Stimulated activated effector memory CD8-positive, alpha-beta T cell treated with anti-CD3 and anti-CD28 coated beads, Interleukin-12 subunit alpha, Interleukin-12 subunit beta, amount 100 ng/mL, for 72 hours (primary cell): ENCODE measurements around the gene LGALS3BP.

Experiments
- ATAC-seq: fragments of 150-1000 bp; cut with Tn5 transposase; 2 replicates; pipeline ENCODE4 v1.10.0; 2021
- DNase-seq, 2 donors: peaks; one replicate each; pipeline ENCODE4 v3.0.0; 2021 to 2022; ENCODE audit warnings: low spot score in 2 of 2
- H3K27ac Mint-ChIP-seq: one replicate; pipeline ENCODE4 v1.8.0; 2022; ENCODE audit warnings: mild to moderate bottlenecking, mixed read lengths
- H3K36me3 Mint-ChIP-seq: one replicate; pipeline ENCODE4 v1.8.0; 2022; ENCODE audit warnings: mild to moderate bottlenecking, mixed read lengths
- H3K4me1 Mint-ChIP-seq: one replicate; pipeline ENCODE4 v1.8.0; 2022; ENCODE audit warnings: mixed read lengths
- H3K4me3 Mint-ChIP-seq: one replicate; pipeline ENCODE4 v1.8.0; 2022; ENCODE audit warnings: mild to moderate bottlenecking, mixed read lengths
- H3K9me3 Mint-ChIP-seq: one replicate; pipeline ENCODE4 v1.8.0; 2022; ENCODE audit warnings: mixed read lengths

Gene LGALS3BP

GRCh38 chr17:79019632-79020584 is 40.2 kb upstream of the LGALS3BP start:
- H3K9me3 Mint-ChIP-seq: no peaks in the 10 kb centered on the region
- DNase-seq: no peak
- peaks cover 13% of the 10 kb centered on the region for H3K4me1 Mint-ChIP-seq
- no peak overlapping the region for H3K4me3 Mint-ChIP-seq
- ATAC-seq: no peak
- no peak overlapping the region for H3K27ac Mint-ChIP-seq
- no peaks in the 10 kb centered on the region for H3K36me3 Mint-ChIP-seq

DNA sequence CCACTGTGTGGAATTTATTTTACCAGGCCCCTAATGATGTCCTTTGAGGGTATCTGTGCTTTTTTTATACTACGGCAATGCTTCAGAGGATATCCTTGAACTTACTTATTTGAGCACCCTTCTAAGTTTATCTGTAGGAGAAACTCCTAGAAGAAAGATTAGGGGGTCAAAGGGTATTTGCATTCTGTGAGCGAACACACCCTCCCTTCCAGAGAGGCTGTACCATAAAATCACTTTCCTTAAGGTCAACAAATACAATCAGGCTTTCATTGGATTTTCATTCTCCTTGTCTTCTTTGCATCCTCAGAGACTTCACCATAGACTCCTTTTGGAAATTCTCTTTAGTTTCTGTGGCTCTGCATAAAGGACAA is 39.5 kb upstream of the LGALS3BP start:
- no peaks in the 10 kb centered on the region for H3K9me3 Mint-ChIP-seq
- no peak overlapping the region for H3K27ac Mint-ChIP-seq
- H3K4me3 Mint-ChIP-seq: no peak overlapping the region
- no peak for ATAC-seq
- no peaks in the 10 kb centered on the region for H3K36me3 Mint-ChIP-seq
- no peak for DNase-seq
- H3K4me1 Mint-ChIP-seq: peaks cover 11% of the 10 kb centered on the region

GRCh38 chr17:79018370-79018695 is 38.6 kb upstream of the LGALS3BP start:
- Mint-ChIP-seq H3K27ac (no peak overlapping the region), H3K9me3 (no peaks in the 10 kb centered on the region), H3K4me3 (no peak overlapping the region), H3K4me1 (peaks cover 4% of the 10 kb centered on the region), H3K36me3 (no peaks in the 10 kb centered on the region)
- no peak for DNase-seq
- ATAC-seq: no peak

GRCh38 chr17:79017546-79018369 is 38.0 kb upstream of the LGALS3BP start:
- no peak for ATAC-seq
- H3K27ac Mint-ChIP-seq: no peak overlapping the region
- no peak for DNase-seq
- no peak overlapping the region for H3K4me3 Mint-ChIP-seq
- no peaks in the 10 kb centered on the region for H3K4me1 Mint-ChIP-seq
- no peaks in the 10 kb centered on the region for H3K9me3 Mint-ChIP-seq
- no peaks in the 10 kb centered on the region for H3K36me3 Mint-ChIP-seq

DNA sequence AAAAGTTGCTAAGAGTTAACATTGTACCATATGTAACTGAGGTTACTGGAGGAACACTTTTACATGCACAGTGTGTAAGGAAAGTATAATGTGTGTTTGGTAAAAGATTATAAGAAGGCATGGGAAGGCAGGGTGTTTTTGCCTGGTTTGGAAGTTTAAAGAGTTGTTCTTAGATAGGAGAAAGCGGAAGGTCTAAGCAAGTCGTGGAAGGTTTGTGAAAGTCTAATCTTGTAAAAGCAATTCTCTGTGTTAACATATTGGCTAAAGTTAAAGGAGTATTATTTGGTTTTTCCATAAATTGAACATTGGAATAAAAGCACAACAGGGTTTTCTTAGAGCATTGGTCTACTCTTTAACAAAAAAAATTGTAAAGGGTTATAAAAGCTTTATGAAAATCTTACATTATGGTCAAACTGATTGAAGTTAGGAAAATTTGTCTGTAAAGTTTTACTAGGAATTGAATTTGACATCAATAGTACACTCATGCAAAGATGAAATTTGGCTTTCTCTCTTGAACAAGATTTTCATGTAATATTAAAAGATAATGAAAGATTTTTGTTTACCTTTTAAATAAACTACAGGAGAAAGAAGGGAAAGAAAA is 34.5 kb upstream of the LGALS3BP start:
- DNase-seq (no peak), ATAC-seq (no peak)
- no peaks in the 10 kb centered on the region for H3K9me3 Mint-ChIP-seq
- H3K27ac Mint-ChIP-seq: no peak overlapping the region
- peaks cover 13% of the 10 kb centered on the region for H3K4me1 Mint-ChIP-seq
- no peak overlapping the region for H3K4me3 Mint-ChIP-seq
- peaks cover 13% of the 10 kb centered on the region for H3K36me3 Mint-ChIP-seq

DNA sequence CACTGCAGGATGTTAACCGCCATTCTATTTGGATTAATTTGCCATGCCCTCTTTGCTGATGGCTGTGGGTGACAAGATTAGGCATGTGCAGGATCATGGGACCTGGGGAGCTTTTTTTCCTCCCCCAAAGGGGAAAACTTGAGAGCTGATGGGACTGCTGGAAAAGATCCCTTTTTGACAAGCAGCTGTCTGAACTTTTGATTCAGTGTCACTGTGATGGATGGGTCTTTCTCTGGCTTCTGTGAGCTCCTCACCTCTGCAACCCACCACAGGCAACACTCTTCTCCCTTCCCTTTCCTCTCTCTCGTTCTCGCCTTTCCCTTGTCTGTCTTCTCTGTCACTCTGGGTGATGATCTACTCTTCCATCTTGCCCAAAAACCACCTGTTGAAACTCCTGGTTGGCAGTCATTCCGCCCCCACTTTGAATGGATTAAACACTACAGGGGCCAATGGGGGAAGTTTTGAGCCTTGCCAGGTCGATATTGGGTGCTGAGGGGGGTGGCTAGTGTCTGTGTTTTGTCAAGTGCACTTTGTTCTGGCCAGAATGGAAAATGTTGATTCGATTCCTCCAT is 32.9 kb upstream of the LGALS3BP start:
- ATAC-seq: no peak
- peaks cover 22% of the 10 kb centered on the region for H3K36me3 Mint-ChIP-seq
- peaks cover 28% of the 10 kb centered on the region for H3K4me1 Mint-ChIP-seq
- no peak overlapping the region for H3K27ac Mint-ChIP-seq
- no peak overlapping the region for H3K4me3 Mint-ChIP-seq
- no peak for DNase-seq
- H3K9me3 Mint-ChIP-seq: no peaks in the 10 kb centered on the region

DNA sequence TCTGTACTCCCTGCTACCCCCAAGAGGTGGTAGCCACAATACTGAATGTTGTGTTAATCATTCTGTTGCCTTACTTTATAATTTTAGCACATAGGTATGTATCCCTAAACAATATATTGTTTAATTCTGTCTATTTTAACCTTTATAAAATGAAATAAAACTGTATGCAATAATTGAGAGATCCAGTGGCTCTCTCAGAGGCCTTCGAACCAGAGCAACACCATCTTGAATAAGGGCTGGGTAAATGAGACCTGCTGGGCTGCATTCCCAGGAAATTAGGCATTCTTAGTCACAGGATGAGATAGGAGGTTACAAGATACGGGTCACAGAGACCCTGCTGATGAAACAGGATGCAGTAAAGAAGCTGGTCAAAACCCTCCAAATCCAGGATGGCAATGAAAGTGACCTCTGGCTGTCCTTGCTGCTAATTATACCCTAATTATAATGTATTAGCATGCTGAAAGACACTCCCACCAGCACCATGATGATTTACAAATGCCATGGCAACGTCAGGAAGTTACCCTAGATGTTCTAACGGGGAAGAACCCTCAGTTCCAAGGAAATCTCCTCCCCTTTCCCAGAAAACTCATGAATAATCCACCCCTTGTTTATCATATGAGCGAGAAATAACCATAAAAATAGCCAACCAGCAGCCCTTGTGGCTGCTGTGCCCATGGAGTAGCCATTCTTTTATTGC is 31.9 kb upstream of the LGALS3BP start:
- ATAC-seq: no peak
- H3K4me3 Mint-ChIP-seq: peak overlapping the region; percentile 99
- no peak for DNase-seq
- H3K9me3 Mint-ChIP-seq: no peaks in the 10 kb centered on the region
- peaks cover 30% of the 10 kb centered on the region for H3K36me3 Mint-ChIP-seq
- peaks cover 38% of the 10 kb centered on the region for H3K4me1 Mint-ChIP-seq
- H3K27ac Mint-ChIP-seq: peak overlapping the region; percentile 98

DNA sequence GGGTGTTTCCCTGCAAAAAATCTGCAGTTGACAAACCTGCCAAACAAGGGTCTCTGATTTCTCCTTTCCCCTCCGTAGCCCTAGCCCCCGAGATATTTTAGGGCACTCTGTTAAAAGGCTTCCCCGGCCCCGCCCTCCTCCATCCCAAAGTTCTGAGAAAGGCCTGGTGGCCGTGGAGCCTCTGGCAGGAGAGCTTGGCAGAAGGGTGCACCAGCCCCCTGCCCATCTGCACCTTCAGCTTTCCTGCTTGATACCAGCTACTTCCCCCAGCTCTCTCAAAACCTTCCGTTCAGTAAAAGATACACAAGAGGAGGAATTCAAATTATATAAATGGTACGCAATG is 30.6 kb upstream of the LGALS3BP start:
- ATAC-seq (no peak), DNase-seq (no peak)
- H3K4me3 Mint-ChIP-seq: peak overlapping the region; percentile 99
- peak overlapping the region; percentile 98 for H3K27ac Mint-ChIP-seq
- H3K36me3 Mint-ChIP-seq: peaks cover 31% of the 10 kb centered on the region
- H3K4me1 Mint-ChIP-seq: peaks cover 52% of the 10 kb centered on the region
- no peaks in the 10 kb centered on the region for H3K9me3 Mint-ChIP-seq

DNA sequence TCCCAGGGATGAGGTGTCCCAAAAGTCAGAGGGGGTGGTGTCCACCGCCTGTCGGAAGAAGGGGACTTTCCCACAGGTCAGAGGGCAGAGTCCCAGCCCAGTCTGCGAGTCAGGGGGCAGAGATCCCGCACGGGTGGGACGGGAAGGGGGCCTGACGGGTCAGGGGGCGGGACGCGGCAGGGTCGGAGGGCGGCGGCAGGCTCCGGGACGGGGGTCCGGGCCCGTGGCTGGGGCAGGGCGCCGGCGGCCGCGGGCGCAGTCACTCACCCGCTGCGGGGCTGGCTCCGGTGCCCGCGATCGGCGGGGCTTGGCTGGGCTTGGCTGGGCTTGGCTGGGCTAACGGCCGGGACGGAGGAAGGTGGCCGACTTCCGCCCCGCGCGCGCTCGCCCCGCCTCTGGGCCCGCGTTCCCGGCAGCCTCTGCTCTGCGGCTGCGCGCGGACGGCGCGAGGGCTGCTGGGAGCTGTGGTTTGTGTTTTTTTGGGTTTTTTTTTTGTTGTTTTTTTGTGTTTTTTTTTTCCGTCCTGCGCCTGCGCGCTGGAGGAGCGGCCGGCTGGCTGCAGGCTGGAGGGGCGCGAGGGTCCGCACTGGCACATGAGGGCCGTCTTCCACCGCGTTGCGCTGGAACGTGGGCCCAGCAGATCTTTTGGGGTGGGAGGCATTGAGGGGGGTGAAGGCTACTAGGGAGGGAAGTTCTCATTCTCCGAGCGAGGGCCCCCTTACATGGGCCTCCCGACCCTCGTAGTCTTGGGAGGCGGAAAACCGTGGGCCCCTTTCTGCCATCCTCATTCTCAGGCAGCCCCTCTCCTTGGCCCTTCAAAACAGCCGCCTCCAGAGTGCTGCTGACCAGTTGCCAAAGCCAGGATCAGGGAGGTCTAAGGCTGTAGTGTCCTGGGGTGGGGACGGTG is 29.9 kb upstream of the LGALS3BP start, which contains the start of gene CANT1:
TSS of gene CANT1 (minus strand) at position 368 of the 907 bp plus-strand sequence. CDS start 12,142 bp downstream, outside the sequence.
- peaks cover 31% of the 10 kb centered on the region for H3K36me3 Mint-ChIP-seq
- H3K9me3 Mint-ChIP-seq: no peaks in the 10 kb centered on the region
- H3K4me3 Mint-ChIP-seq: peak within 1 kb of the TSS; percentile 99
- H3K27ac Mint-ChIP-seq: peak within 1 kb of the TSS; percentile 98
- ATAC-seq (peak; percentile 96), DNase-seq (peak; percentile 80 to 89)
- H3K4me1 Mint-ChIP-seq: peaks cover 52% of the 10 kb centered on the region

- H3K4me3 Mint-ChIP-seq: peak overlapping the region; percentile 99
- ATAC-seq (no peak), DNase-seq (no peak)
- no peaks in the 10 kb centered on the region for H3K9me3 Mint-ChIP-seq
- H3K4me1 Mint-ChIP-seq: peaks cover 52% of the 10 kb centered on the region
- peak overlapping the region; percentile 98 for H3K27ac Mint-ChIP-seq
- H3K36me3 Mint-ChIP-seq: peaks cover 31% of the 10 kb centered on the region
These were observed 29.1 kb upstream of the LGALS3BP start for GRCh38 chr17:79008666-79009387.

DNA sequence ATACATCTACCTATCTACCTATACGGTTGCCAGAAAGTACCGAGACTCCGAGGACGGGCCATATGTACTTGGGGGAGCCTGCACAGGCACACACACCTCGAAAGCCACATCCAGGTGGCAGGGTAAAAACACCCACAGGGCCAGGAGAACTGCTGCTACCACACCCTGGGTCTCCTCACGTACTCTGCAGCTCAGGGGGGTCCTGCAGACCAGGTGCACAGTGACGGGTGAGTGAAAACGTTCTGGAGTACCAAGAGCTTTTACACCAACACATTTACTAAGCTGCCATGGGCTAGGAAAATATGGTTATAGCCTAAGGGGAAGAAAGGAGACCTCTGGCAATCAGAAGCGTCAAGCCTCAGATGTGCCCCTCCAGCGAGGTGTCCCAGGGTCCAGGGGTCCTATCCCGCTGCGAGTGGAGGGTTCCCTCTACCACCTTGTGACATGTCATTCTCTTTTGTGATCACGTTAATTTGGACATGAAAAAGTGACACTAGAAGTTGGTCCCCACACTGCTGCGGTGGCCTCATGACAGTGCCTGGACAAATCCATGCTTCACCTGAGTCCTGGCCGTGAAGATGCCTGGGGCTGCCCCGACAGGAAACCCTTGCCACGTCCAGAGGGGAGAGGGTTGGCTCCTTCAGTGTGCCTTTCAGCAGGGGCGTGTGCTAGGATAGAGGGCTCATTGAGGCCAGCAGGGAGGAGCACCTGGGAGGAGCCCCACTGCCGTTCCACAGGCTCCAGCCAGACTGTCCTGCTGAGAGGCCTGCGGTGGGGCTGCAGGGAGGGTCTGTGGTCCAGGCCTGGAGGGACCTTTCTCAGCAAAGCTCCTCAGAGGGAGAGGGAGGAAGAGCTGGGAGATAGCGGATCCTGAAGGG is 28.0 kb upstream of the LGALS3BP start:
- ATAC-seq: no peak
- peak overlapping the region; percentile 98 for H3K27ac Mint-ChIP-seq
- H3K4me1 Mint-ChIP-seq: peaks cover 55% of the 10 kb centered on the region

GRCh38 chr17:79006794-79007503 is 27.2 kb upstream of the LGALS3BP start:
- peak overlapping the region; percentile 98 for H3K27ac Mint-ChIP-seq
- H3K4me3 Mint-ChIP-seq: peak overlapping the region; percentile 99
- H3K36me3 Mint-ChIP-seq: peaks cover 41% of the 10 kb centered on the region
- DNase-seq (no peak), ATAC-seq (no peak)
- no peaks in the 10 kb centered on the region for H3K9me3 Mint-ChIP-seq
- H3K4me1 Mint-ChIP-seq: peaks cover 63% of the 10 kb centered on the region

More for the DNA sequence above, 28.0 kb upstream of the LGALS3BP start:
- Mint-ChIP-seq H3K9me3 (no peaks in the 10 kb centered on the region), H3K4me3 (peak overlapping the region; percentile 99), H3K36me3 (peaks cover 34% of the 10 kb centered on the region)
- DNase-seq: no peak
